ENCODE measurements around the gene BCOR.

The BCOR gene

DNA sequence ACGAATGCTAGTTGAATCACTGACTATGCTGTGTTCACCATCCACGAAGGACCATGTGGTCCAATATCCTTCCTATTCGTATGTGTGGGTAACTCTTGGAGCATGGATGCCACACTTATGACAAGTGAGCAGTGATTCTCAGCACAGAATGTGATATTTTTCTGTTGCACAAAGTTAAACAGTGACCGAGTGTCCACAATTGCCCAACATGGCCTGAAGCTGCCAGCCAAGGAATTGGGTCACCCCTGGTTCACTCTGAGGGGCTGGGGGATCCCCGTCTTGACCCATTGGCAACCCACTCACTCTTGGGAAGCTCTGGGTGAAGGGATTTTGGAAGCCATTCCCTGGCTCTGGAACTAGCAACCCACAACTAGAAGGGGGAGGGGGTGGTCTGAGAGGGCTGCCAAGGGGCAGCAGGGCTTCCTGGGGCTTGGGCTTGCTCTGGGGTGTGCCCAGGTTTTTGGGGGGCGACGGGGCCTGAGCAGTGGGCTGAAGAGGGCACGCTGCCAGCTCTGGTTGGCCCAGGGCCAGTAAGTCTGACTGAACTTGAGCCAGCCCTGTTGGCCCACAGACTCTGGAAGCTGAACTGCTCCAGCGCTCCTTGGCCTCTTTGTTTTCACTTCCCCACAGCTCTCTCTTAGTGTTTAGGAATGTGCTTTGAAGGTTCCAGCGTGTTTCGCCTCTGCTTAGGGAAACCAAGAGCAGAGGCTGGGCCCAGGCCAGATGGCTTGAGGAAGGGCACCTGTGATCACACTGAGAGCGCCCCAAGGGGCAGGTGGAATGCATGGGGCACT lies 43.1 kb upstream of the BCOR start:
- Histone ChIP-seq H3K27ac (ENCODE audit: low read depth, low read length, poor library complexity, severe bottlenecking) (no peak overlapping the region), H3K4me1 (ENCODE audit: insufficient read depth, low read length, severe bottlenecking) (no peaks in the 10 kb centered on the region), H3K79me2 (ENCODE audit: insufficient read depth, low read length) (no peaks in the 10 kb centered on the region), H4K20me1 (ENCODE audit: insufficient read depth, low read length) (no peaks in the 10 kb centered on the region), H3F3A (ENCODE audit: insufficient read depth, low read length) (no peaks in the 10 kb centered on the region), H3K27me3 (ENCODE audit: insufficient read depth, low read length) (no peaks in the 10 kb centered on the region), H3K4me3 (ENCODE audit: low read depth, low read length, poor library complexity, severe bottlenecking) (no peak overlapping the region), H3K4me2 (ENCODE audit: low read length) (no peak overlapping the region), H3K9me3 (ENCODE audit: low read length) (no peaks in the 10 kb centered on the region), H3K9me2 (ENCODE audit: low read depth, low read length) (no peaks in the 10 kb centered on the region), H3K36me3 (ENCODE audit: insufficient read depth, low read length) (no peaks in the 10 kb centered on the region), H3K9ac (ENCODE audit: low read length) (no peak overlapping the region), H2AFZ (ENCODE audit: low read length) (no peak overlapping the region)
- TF ChIP-seq, protein P1, sequence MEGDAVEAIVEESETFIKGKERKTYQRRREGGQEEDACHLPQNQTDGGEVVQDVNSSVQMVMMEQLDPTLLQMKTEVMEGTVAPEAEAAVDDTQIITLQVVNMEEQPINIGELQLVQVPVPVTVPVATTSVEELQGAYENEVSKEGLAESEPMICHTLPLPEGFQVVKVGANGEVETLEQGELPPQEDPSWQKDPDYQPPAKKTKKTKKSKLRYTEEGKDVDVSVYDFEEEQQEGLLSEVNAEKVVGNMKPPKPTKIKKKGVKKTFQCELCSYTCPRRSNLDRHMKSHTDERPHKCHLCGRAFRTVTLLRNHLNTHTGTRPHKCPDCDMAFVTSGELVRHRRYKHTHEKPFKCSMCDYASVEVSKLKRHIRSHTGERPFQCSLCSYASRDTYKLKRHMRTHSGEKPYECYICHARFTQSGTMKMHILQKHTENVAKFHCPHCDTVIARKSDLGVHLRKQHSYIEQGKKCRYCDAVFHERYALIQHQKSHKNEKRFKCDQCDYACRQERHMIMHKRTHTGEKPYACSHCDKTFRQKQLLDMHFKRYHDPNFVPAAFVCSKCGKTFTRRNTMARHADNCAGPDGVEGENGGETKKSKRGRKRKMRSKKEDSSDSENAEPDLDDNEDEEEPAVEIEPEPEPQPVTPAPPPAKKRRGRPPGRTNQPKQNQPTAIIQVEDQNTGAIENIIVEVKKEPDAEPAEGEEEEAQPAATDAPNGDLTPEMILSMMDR (IDR thresholded peaks at IDR 0.05; ENCODE audit: low read length): no peak
- TF ChIP-seq EZH2 (IDR thresholded peaks at IDR 0.05; ENCODE audit: borderline replicate concordance, low read length): no peak

DNA sequence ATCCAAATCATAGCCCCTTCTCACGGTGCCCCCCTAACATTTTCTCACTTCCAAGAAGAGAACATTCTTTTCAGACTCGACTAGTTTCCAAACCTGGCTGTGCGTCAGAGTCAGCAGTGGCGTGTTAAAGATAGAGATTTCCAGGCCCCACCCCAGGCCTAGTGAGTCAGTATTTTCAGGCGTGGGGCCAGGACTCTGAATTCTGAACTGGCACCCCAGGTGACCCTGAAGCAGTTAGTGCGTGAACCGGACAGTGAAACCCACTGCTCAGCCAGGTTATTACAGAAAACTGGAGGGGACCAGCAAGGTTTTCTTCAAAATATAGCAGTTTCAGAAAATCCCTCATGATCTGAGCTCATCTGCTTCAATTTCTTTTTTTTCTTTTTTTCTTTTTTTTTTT lies 35.0 kb upstream of the BCOR start:
- no peaks in the 10 kb centered on the region for H3K36me3 ChIP-seq (ENCODE audit: insufficient read depth, low read length)

DNA sequence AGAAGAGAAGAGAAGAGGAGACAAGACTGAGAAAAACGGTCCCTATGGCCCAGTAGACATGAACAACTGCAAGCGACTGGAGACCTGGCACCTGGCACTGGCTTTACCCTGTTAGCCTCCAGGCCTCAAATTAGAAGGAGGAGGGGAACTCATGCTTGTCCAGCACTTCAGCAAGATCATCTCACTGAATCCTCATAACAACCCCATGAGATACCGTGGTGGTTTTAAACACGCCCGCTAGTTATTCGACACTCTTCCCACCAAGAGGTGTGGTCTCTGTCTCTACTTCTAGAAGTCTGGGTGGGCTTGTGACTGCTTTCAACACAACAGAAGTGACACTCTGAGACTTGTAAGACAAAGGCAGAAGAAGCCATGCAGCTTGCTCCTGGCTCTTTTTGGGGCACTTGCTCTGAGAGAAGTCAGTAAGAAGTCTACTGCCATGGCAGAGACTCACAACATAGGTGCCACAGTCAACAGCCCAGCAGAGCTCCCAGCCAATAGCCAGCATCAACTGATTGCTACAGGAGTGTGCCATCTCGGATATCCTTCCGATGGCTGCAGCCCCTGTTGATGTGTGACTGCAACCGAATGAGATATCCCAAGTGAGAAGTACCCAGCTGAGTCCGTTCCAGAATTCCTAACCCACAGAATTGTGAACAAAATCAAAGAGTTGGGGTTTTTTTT lies 34.0 kb upstream of the BCOR start:
- no peaks in the 10 kb centered on the region for H3K4me1 ChIP-seq (ENCODE audit: insufficient read depth, low read length, severe bottlenecking)
- no peaks in the 10 kb centered on the region for H3K36me3 ChIP-seq (ENCODE audit: insufficient read depth, low read length)
- no peak overlapping the region for H3K4me2 ChIP-seq (ENCODE audit: low read length)
- no peak overlapping the region for H2AFZ ChIP-seq (ENCODE audit: low read length)
- H3K9me2 ChIP-seq (ENCODE audit: low read depth, low read length): no peaks in the 10 kb centered on the region
- no peak overlapping the region for H3K27ac ChIP-seq (ENCODE audit: low read depth, low read length, poor library complexity, severe bottlenecking)
- TF ChIP-seq EZH2 (IDR thresholded peaks at IDR 0.05; ENCODE audit: borderline replicate concordance, low read length): no peak
- TF ChIP-seq, protein P1 (IDR thresholded peaks at IDR 0.05; ENCODE audit: low read length): no peak
- no peak overlapping the region for H3K4me3 ChIP-seq (ENCODE audit: low read depth, low read length, poor library complexity, severe bottlenecking)
- no peaks in the 10 kb centered on the region for H4K20me1 ChIP-seq (ENCODE audit: insufficient read depth, low read length)
- no peaks in the 10 kb centered on the region for H3K9me3 ChIP-seq (ENCODE audit: low read length)
- no peaks in the 10 kb centered on the region for H3K79me2 ChIP-seq (ENCODE audit: insufficient read depth, low read length)
- no peaks in the 10 kb centered on the region for H3K27me3 ChIP-seq (ENCODE audit: insufficient read depth, low read length)
- H3F3A ChIP-seq (ENCODE audit: insufficient read depth, low read length): no peaks in the 10 kb centered on the region
- H3K9ac ChIP-seq (ENCODE audit: low read length): no peak overlapping the region

More for the DNA sequence above, 35.0 kb upstream of the BCOR start:
- Histone ChIP-seq H3F3A (ENCODE audit: insufficient read depth, low read length) (no peaks in the 10 kb centered on the region), H3K4me3 (ENCODE audit: low read depth, low read length, poor library complexity, severe bottlenecking) (no peak overlapping the region), H3K4me1 (ENCODE audit: insufficient read depth, low read length, severe bottlenecking) (no peaks in the 10 kb centered on the region), H3K27me3 (ENCODE audit: insufficient read depth, low read length) (no peaks in the 10 kb centered on the region), H3K9ac (ENCODE audit: low read length) (no peak overlapping the region), H4K20me1 (ENCODE audit: insufficient read depth, low read length) (no peaks in the 10 kb centered on the region), H3K79me2 (ENCODE audit: insufficient read depth, low read length) (no peaks in the 10 kb centered on the region), H3K9me2 (ENCODE audit: low read depth, low read length) (no peaks in the 10 kb centered on the region), H3K27ac (ENCODE audit: low read depth, low read length, poor library complexity, severe bottlenecking) (no peak overlapping the region), H3K9me3 (ENCODE audit: low read length) (no peaks in the 10 kb centered on the region), H3K4me2 (ENCODE audit: low read length) (no peak overlapping the region), H2AFZ (ENCODE audit: low read length) (no peak overlapping the region)
- TF ChIP-seq, protein P1 (IDR thresholded peaks at IDR 0.05; ENCODE audit: low read length): no peak
- TF ChIP-seq EZH2 (IDR thresholded peaks at IDR 0.05; ENCODE audit: borderline replicate concordance, low read length): no peak

Data from OCI-LY1 (cell line).